Subcutaneous abdominal adipose tissue (tissue), 5 donors: ENCODE data around the gene NSD2.
"Not testable (repeated sequence)": the region's sequence is repeated elsewhere in the genome, so short reads cannot be mapped to it uniquely, and the experiment has no call there.

ENCODE experiments used
- H3K27ac ChIP-seq: one replicate; pipeline ENCODE4 v1.7.0; 2013; ENCODE audit warnings: low read depth, mild to moderate bottlenecking, inconsistent platforms, low read length, moderate library complexity
- H3K27me3 ChIP-seq, 5 donors: one replicate each; pipeline ENCODE4 v1.7.0; 2013; ENCODE audit warnings: low read length in 5 of 5, inconsistent platforms in 1 of 5; ENCODE audit not compliant: control insufficient read depth in 5 of 5, insufficient read depth in 4 of 5
- H3K36me3 ChIP-seq, 5 donors: one replicate each; pipeline ENCODE4 v1.7.0; 2013; ENCODE audit warnings: low read length in 5 of 5; ENCODE audit not compliant: control insufficient read depth in 5 of 5, insufficient read depth in 5 of 5
- H3K4me1 ChIP-seq, 5 donors: one replicate each; pipeline ENCODE4 v1.7.0; 2013; ENCODE audit warnings: low read length in 5 of 5, mild to moderate bottlenecking in 3 of 5, moderate library complexity in 1 of 5; ENCODE audit not compliant: control insufficient read depth in 5 of 5, insufficient read depth in 5 of 5
- H3K4me3 ChIP-seq, 5 donors: one replicate each; pipeline ENCODE4 v1.7.0; 2013; ENCODE audit warnings: low read length in 5 of 5, low read depth in 1 of 5
- H3K9ac ChIP-seq, 5 donors: one replicate each; pipeline ENCODE4 v1.7.0; 2013; ENCODE audit warnings: low read length in 5 of 5, mild to moderate bottlenecking in 4 of 5, moderate library complexity in 3 of 5
- H3K9me3 ChIP-seq, 5 donors: one replicate each; pipeline ENCODE4 v1.7.0; 2013; ENCODE audit warnings: low read length in 5 of 5; ENCODE audit not compliant: control insufficient read depth in 5 of 5
- donor health status: healthy.
- donor health status: healthy.
- donor health status: healthy.
- donor health status: healthy.
- donor health status: healthy.

The NSD2 gene

GRCh38 chr4:1991596-1992434 lies 120.6 kb downstream of the NSD2 start:
- H3K27ac ChIP-seq = no peak overlapping the region
- H3K9ac ChIP-seq = no peak overlapping the region
- peaks cover 0 to 48% (median 40%) of the 10 kb centered on the region in 5 donors for H3K36me3 ChIP-seq

GRCh38 chr4:1992468-1993168 lies 121.4 kb downstream of the NSD2 start:
- Histone ChIP-seq H3K27me3 (no peaks in the 10 kb centered on the region), H3K9ac (no peak overlapping the region), H3K4me3 (peak overlapping the region in 1 of 5 donors; percentile 2), H3K9me3 (peaks cover 0 to 4% (median 2%) of the 10 kb centered on the region in 5 donors), H3K27ac (no peak overlapping the region), H3K4me1 (peaks cover 0 to 10% (median 0%) of the 10 kb centered on the region in 5 donors), H3K36me3 (peaks cover 0 to 41% (median 32%) of the 10 kb centered on the region in 5 donors)

More at GRCh38 chr4:1991596-1992434, 120.6 kb downstream of the NSD2 start:
- H3K4me1 ChIP-seq = peaks cover 0 to 10% (median 0%) of the 10 kb centered on the region in 5 donors
- H3K27me3 ChIP-seq = no peaks in the 10 kb centered on the region
- no peak overlapping the region for H3K4me3 ChIP-seq
- H3K9me3 ChIP-seq = no peaks in the 10 kb centered on the region

GRCh38 chr4:1993169-1993516 lies 122.0 kb downstream of the NSD2 start:
- H3K9ac ChIP-seq = no peak overlapping the region
- peaks cover 0 to 38% (median 29%) of the 10 kb centered on the region in 5 donors for H3K36me3 ChIP-seq
- H3K4me1 ChIP-seq = peaks cover 0 to 10% (median 0%) of the 10 kb centered on the region in 5 donors
- H3K27ac ChIP-seq = no peak overlapping the region
- no peak overlapping the region for H3K4me3 ChIP-seq
- peaks cover 0 to 8% (median 3%) of the 10 kb centered on the region in 5 donors for H3K9me3 ChIP-seq
- H3K27me3 ChIP-seq = no peaks in the 10 kb centered on the region

GRCh38 chr4:1993718-1994516 lies 122.7 kb downstream of the NSD2 start:
- H3K27ac ChIP-seq, H3K9ac ChIP-seq, H3K4me3 ChIP-seq, H3K27me3 ChIP-seq, H3K4me1 ChIP-seq, H3K9me3 ChIP-seq: not testable (repeated sequence)
- peaks cover 0 to 32% (median 23%) of the 10 kb centered on the region in 5 donors for H3K36me3 ChIP-seq

GRCh38 chr4:1994938-1995337 lies 123.7 kb downstream of the NSD2 start:
- H3K4me1 ChIP-seq = peaks cover 0 to 10% (median 0%) of the 10 kb centered on the region in 5 donors
- H3K27ac ChIP-seq = no peak overlapping the region
- no peak overlapping the region for H3K4me3 ChIP-seq
- H3K9me3 ChIP-seq = peaks cover 0 to 9% (median 3%) of the 10 kb centered on the region in 5 donors
- H3K9ac ChIP-seq = no peak overlapping the region
- peaks cover 0 to 24% (median 14%) of the 10 kb centered on the region in 5 donors for H3K36me3 ChIP-seq
- H3K27me3 ChIP-seq = no peaks in the 10 kb centered on the region

GRCh38 chr4:1996866-1997611 lies 125.8 kb downstream of the NSD2 start:
- Histone ChIP-seq H3K4me3 (no peak overlapping the region), H3K9me3 (peaks cover 0 to 12% (median 3%) of the 10 kb centered on the region in 5 donors), H3K9ac (no peak overlapping the region), H3K36me3 (peaks cover 0 to 8% (median 2%) of the 10 kb centered on the region in 5 donors), H3K27me3 (no peaks in the 10 kb centered on the region), H3K4me1 (peaks cover 0 to 10% (median 0%) of the 10 kb centered on the region in 5 donors), H3K27ac (no peak overlapping the region)

GRCh38 chr4:1997712-1998111 lies 126.5 kb downstream of the NSD2 start:
- no peaks in the 10 kb centered on the region for H3K27me3 ChIP-seq
- H3K4me3 ChIP-seq = no peak overlapping the region
- peaks cover 0 to 4% (median 2%) of the 10 kb centered on the region in 5 donors for H3K36me3 ChIP-seq
- H3K9ac ChIP-seq = no peak overlapping the region
- H3K27ac ChIP-seq = no peak overlapping the region
- peaks cover 0 to 12% (median 3%) of the 10 kb centered on the region in 5 donors for H3K9me3 ChIP-seq
- peaks cover 0 to 4% (median 0%) of the 10 kb centered on the region in 5 donors for H3K4me1 ChIP-seq

GRCh38 chr4:1998296-1998695 lies 127.1 kb downstream of the NSD2 start:
- Histone ChIP-seq H3K4me3 (no peak overlapping the region), H3K9me3 (peaks cover 0 to 12% (median 3%) of the 10 kb centered on the region in 5 donors), H3K4me1 (peaks cover 0 to under 1% (median 0%) of the 10 kb centered on the region in 5 donors), H3K9ac (no peak overlapping the region), H3K36me3 (peaks cover 0 to 6% (median 3%) of the 10 kb centered on the region in 5 donors), H3K27ac (no peak overlapping the region), H3K27me3 (no peaks in the 10 kb centered on the region)

GRCh38 chr4:1999308-1999707 lies 128.1 kb downstream of the NSD2 start:
- not testable (repeated sequence) for H3K27ac ChIP-seq, H3K36me3 ChIP-seq, H3K9ac ChIP-seq, H3K27me3 ChIP-seq, H3K4me1 ChIP-seq, H3K4me3 ChIP-seq
- H3K9me3 ChIP-seq = peaks cover 0 to 12% (median 3%) of the 10 kb centered on the region in 5 donors
